CD4-positive, alpha-beta T cell treated with Interleukin-15 for 1 hour (primary cell): Measurements from ENCODE around the gene SRPX.

Source experiments
- DNase-seq: peaks from one replicate; pipeline ENCODE4 v3.0.0-alpha.2; 2020

SRPX gene

DNA sequence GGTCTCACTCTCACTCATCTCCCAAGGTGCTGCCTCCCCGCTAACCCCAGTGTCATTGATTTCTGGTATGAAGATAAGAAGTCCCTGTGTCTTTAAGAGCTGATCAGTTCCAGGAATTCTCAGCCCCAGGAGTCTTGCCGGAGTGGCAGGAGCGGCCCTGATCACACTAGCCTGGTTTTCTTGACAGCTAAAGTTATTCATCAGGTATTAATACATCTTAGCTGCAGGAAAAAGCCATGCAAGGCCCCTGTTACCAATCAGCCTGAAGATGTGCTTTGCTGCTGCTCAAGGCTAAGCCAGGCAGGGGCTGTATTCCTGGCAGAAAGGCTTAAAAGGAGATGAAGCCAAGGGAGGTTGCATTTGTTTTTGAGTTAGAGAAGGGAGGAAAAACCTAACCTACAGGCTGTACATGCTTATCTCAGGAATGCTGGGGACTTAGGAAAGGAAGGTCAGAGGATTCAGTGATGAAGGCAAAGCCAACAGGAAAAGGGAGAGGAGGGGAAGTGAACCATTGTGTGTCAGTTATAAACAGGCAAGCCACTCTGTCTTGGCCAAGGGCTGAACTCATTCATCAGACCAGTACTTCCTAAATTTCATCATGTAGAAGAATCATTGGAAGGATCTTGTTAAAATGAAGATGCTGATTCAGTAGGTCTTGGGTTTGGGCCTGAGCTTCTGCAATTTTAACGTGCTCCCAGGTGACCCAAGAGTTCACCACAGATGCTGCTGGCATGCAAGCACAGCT, 8.6 kb downstream of the SRPX start:
- DNase-seq, result no peak

DNA sequence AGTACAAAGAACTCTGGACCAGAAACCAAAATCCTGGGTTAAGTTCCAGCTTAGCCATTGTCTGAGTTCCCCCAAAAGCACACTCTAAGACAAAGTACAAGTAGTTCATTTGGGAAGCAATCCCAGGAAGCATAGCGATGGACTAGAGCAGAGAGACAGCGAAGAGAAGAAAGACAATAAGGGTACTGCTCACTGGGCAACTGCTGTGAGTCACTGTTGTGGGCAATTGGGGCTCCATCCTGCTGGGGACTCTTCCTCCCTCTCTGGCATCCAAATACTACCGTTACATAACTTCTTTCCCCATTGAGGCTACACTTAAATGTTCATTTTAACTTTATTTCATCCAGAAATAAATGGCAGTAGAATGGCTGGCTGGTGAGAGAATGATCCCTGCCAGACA, 14.1 kb downstream of the SRPX start:
- DNase-seq, result no peak

DNA sequence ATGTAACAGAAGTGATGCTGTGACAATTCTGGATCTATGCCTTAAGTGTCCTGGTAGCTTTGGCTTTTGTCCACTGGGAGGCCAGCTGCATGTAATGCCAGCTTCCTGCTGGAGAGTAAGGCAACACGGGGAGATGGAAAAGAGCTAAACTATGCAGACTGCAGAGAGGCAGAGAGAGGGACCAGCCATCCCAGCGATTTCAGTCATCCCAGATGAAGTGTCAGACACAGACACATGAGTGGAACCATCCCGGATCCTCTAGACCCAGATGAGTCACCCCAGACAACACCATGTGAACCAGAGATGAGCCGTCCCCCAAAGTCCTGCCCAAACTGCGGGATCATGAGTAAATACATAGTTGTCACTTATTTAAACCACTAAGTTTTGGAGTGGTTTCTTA, 14.6 kb downstream of the SRPX start:
- DNase-seq, result no peak

DNA sequence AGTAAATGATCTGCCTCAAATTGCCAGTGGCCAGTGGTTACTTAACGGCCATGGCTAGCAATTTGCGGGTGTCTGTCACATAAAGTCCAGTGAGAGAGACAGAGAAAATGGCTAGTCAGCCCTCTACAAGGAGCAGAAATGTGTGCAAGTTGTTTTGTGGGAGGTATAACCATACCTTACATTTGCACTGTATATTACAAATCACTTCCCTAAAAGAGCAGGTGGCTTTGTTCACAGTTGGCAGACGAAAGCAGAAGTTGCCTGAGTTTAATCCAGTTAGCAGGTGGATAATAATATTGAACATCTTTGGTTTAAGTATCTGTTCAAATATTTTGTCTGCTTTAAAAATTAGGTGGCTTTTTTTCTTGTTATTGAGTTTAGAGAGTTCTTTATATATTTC, 15.6 kb downstream of the SRPX start:
- DNase-seq, result no peak

DNA sequence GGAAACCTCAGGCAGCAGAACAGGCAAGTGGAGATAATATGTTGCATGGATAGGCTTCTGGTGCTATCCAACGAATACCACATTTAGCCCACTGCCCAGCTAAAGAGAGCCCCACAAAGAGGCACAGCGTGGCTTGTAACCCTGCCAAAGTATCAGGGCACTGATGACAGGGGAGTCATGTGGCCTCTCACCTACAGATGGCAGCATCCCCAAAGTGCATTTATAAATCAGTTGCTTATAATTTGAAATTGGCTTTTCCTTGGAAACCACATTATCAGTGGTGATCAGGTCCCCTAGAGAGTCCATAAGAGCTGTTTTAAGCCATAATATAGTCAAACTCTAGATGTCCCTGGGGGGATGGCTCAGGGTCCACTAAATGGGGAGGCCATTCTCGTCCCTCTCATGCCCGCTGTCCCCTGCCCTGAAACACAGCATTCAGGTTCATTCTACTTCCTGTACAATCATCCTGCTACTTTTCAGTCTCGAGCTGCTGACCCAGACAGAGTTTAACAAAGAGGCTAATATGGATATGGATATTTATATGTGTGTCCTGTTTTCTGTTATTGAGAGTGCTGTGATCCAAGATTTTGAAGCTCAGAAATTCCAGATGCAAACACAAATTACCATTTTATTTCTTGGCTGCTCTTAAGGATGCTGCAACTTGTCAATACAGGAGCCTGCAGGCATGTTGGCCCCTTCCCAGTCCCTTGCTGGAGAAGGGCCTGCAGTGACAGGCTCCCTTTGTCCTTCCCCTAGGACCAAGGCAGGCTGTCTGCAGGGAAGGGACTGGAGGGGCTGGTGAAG, 28.5 kb downstream of the SRPX start:
- DNase-seq, result no peak

DNA sequence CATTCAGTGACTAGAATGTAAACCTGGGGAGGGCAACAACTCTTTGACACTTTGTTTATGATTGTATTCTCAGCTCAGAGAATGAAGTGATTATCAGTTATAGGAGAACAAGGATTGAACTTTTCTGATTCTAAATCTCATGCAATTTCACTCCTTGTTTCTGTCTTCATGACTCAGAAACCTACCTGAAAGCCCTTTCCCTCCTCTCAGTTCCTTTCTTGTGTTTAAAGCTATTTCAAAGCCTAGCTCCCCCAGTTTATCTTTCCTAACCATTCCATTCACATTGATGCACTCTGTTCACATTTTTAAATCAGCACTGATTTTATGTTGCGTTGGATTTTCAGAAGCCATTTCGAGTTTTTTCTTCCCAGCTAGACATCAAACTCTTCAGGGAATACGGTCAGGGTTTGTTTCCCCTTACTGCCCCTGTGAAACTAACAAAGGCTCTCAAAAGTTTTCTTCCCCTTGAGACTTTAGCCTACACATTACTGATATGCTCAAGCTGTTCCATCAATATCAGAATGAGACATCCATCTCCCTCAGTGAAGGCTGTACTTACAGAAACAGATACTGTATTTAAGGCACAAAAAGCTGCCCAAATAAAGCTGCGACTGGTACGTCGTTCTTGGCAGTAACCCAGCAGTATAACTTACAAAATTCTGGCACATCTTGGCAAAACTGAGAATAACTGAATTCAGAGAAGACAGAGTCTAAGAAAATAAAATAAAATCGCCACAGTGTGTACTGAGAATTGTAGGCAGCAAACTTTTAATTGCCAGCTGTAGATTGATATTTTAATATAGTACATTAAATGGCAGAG, 31.0 kb downstream of the SRPX start:
- DNase-seq, result no peak

DNA sequence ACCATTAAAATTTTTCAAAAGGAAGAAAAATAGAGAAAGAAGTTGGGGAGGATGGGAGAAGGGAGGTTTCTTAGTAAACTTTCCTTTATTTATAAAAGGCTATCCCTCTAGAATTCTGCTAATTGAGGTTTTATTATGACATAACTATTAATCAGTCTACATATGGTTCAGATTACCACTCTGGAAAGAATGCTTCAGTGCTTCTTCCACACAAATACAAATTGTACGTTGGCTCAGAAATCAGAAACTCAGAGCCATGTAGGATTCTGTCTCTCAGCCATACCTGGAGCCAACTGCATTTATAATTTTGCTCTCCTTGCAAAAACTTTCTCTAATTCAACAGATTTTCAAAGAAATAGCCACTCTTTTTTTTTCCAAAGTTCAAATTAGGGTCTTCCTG, 37.1 kb downstream of the SRPX start:
- no peak for DNase-seq

DNA sequence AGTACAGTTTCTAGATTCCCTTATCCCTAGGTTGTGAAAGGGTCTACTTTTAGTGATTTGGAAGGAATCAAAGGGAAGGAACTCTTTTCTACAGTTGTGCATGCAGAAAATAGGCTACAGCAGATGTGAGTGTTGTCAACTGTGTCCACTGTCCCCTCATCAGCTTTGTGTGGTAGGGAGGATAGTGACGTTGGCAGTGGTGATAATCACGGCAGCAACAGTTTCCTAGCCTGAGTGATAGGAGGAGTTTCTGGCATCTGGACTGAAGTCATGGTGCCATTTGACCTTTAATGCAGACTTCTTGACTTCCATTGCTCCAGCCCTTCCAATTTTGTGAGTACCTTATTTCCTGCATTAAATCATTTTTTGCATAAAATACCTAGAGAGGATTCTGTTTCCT, 39.3 kb downstream of the SRPX start:
- DNase-seq, result no peak

DNA sequence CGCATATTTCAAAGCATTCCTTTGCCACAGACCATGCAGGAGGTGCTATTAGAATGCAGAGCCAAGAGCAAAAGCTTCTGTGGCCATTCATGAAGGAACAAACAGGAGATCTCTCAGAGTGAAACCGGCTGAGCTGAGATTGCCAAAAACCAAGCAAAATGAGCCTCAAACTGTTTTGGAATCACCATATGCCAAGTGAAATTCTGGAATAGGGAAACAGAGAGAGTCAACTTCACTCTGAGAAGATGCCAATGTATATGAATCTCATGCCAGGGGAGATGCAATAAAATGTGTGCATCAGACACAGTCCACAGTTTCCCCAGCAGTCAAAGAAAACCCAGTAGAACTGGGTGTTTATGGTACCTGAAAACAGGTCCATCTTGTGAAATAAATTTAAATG, 42.3 kb downstream of the SRPX start:
- DNase-seq, result no peak

DNA sequence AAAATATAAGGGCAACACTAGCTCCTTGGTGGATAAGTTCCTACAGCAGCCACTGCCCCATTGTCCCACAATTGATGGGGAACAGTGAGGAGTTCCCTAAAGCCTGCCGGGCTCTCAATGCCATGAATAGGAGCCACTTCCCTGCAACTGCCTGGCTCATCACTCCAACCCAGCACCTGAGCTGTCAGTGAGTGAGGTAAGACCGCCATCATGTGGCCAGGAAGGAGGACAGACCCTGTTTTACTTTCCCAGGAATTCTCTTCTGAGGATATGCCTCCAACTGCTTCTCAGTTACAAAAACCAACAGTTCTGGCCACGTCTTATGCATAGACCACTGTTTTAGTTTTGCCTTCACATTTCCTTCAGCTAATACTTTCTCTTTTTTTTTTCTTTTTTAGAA, 45.5 kb downstream of the SRPX start:
- no peak for DNase-seq

DNA sequence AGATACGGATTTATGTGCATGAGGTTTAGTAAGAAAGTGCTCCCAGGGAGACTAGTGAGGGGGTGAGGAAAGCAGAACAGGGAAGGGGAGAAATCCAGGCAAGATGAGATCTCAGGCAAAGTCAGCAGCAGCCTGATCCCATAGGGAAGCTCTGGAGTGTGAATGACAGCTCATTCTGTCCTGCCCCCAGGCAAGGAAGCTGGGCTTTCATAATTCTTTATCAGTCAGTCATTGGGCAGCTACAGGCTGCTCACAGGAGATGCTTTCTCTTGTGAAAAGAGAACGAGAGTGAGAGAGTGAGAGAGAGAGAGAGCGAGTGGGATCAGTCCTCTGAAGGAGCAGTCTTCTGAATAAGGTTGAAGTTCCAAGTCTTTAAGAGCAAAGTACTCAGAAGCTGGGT, 48.1 kb downstream of the SRPX start:
- no peak for DNase-seq

DNA sequence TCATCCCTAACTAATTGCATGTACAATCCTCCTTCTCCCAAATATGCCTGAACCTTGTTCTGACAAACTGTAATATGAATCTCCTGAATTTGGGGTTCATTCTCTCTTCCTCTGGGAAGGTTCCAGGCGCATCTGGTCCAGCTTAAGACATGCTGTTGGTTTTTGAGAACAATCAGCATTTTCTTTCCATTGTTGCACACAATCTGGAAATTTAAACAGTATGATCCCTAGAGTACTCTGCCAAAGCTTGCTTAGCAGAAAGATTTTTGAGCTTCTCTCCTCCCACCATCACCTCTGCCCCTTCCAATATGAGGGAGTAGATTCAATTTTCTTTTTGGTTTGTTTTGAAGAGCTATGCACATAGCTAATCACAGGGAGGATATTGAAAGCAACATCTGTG, 50.1 kb downstream of the SRPX start:
- DNase-seq, result no peak

DNA sequence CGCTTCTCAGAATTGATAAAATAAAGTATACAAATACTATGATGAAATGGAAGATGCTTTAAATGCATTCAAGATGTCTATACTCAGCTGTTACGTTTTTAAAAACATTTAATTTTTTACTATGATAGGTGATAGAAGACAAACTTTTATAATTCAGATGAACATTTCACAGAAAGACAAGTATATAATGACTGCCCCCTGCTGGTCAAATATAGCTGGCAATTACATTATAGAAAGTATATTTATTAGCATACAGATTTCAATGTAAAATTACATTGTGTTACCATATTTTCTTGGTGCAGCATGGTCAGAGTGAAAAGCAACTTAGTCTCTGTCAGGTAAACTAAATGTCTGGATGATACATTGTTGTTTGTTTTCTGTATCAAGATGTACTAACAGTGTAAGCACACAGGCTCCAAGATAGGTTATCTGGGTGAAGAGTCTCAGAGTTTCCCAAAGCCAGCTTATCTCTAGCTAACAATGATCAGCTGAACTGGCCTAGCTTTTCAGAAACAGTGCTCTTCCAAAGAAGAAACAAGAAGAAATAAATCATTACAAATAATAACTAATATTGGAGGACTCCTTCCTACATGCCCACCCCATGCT, 54.1 kb downstream of the SRPX start:
- DNase-seq, result no peak

DNA sequence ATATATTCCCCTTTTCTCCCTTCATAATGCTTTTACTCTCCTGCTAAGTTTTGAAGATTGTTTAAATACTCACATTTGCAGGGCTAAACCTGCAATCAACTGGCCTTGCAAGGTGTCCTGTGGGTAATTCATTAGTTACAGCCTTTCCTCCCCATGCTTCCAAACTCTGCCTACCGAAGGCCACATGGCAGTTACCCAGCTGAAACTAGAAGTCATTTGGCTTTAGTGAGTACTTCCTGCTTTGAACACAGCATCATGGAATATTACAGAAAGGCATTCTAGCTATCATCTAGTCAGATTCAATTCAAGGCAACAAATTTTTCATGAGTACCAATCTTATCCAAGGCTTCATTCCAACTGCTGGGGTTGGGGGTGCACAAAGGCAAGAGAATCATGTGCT, 55.6 kb downstream of the SRPX start:
- no peak for DNase-seq

DNA sequence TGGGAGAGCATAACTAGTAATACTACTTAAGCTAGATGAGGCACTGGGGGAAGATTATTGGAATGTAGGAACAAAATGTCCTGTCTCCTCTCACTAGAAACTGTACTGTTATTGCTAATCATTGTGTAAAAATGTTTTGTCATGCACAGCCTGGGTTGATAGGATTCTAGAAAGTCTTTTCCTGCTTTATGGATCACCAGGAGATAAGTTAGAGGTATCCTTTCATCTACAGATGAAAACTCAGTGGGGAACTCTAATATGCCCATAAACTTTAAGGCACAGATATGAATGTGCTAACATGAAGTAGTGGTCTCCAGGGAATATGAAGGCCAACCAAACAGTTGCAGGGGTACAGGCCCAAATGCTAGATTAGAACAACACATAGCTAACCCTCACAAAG, 57.5 kb downstream of the SRPX start:
- DNase-seq, result no peak

DNA sequence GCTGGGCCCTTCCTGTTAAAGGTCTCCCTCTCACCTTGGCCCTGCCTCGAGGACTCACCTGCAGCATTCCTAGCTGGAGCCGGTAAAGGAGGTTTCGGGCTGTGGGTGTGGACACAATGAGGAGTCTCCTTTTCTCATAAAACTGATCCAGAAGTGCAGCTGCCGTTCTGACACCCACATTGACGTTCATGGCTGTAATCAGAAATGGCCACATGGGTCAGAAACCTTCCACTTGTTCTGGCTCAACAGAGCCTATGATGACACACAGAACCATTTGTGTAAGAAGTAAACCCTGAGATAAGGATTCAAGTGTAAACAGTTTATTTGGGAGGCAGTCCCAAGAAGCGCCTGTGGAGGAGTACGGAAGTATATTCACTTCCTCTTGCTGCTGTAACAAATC, 63.8 kb downstream of the SRPX start:
- DNase-seq, result no peak

DNA sequence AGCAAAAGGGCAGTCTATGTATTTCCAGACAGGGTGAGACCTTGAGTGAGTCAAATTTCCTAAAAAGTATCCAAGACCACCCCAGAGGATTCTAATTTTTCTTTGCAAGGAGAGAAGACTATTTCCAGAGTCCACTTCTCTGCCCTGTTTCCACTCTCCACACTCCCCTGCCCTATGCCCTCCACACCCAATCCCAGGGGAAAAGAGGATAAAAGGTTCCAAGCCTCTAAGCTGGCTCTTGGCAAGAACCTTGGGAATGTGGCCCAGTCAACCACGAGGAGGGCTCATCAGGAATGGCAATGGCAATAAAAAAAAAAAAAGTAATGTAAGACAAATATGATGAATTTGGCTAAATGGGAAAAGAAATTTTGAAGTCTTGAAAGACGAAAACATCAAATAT, 65.9 kb downstream of the SRPX start:
- no peak for DNase-seq

DNA sequence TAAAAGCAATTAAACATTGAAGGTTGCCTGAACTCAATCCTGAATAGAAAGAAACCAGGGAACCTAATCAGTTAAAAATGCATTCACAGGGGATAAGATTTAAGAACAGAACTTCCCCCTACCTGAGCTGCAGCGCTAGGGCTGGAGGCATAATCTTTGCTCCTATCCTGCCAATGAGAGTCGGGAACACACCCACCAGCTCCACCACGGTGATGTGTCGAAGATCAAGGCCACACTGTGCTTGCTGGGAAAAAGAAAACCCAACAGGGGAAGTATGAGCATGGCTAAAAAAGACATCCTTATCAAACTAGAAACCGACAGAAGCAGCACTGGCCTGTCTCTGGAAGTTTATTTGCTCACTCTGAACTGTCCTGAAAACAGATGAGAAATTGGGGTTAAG, 66.3 kb downstream of the SRPX start:
- no peak for DNase-seq

DNA sequence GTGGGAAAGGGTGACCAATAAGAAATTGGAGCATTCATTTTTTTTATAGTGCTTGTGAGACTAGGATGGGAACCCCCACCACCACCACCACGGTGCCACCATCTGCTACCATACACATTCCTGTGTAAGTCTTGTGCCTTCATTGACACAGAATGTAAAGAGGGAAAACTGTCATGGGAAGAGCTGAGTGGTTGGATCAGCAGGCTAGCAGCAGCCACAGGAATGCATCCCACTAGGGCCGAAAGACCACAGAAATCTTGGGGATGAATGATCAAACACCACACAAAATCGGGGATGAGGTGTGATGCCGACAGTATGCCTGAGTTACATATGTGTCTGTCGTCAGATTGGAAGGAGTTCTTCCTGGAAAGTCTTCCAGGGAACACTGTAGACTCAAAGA, 69.2 kb downstream of the SRPX start:
- DNase-seq, result no peak

DNA sequence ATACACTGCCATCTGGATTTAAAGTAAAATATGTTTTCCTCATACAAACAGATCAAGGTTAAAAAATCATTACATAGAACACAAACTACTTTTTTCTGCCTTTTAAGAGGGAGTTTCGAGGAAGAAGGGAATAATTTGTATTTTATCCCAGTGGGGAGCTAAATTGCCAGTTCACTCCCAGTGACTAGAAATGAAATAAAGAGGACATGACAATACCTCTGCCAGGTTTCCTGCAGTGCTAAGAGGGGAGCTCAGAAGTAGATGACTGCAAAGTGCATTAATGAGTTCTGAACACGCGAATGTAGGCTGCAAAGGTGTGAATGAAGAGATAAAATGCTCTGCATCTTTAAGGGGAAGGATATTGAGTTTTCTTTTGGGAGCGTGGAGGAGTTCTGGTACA, 69.7 kb downstream of the SRPX start:
- DNase-seq, result no peak

DNA sequence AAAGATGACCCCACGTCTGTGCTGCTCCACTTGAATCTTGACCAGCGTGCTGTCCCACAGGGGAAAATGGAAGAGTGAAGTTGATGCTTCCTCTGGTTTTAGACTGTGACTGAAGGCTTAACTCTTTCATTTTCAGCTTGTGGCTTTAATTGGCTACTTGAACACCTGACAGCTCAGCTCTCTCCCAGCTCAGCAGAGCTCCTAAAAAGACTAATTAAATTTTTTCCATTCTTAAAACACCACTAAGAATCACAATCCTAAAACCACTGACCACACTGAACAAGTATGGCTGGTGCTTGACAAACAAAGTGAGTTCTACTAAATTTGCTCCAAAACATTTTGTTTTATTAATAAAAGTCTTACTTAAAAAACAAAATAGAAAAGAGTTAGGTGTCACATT, 71.7 kb downstream of the SRPX start:
- no peak for DNase-seq

DNA sequence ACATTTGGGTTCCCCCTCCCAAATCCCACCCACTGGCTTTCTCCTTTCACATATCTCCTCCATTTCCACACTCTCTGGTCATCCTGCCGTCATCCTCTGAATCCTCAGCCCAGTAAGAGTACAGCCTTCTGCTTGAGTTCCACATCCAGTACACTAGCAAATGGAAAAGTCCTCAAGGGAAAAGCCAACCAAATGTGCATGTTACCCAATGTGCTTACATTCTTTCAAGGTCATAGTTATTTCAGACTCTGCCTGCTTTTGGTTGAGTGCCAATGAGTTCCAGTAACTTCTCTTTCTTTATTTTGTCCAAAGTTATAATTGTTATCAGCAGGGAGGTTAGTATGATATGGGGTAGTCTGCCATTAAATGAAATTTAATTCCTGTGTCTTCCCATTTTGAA, 78.1 kb downstream of the SRPX start:
- DNase-seq, result no peak

DNA sequence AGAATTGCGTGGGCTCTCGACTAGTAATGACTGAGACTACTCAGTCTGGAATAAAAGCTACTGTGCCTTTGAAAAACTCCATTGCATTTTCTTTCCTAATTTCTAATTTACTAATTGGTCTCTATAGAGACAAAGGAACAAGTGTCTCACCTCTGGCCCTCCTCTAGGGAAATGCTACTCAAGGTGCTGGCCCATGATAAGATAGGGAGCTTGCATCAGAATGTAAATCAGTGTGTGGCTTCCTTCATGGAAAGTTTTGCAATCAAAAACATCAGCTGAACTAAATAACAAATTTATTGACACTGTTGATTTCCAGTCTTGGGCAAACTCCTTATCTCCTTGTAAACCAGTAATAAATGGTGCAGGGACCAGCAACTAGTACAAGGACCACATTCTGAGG, 81.8 kb downstream of the SRPX start:
- no peak for DNase-seq
